HUDEP-2 (cell line): ENCODE results near the gene PIP5K1C.
A peak's percentile ranks its signal among the peaks of the same experiment; 100 is the strongest.
"Not testable (repeated sequence)": the region's sequence is repeated elsewhere in the genome, so short reads cannot be mapped to it uniquely, and the experiment has no call there.

Source experiments
- DNase-seq, 76 experiments: peaks; one replicate each; lab custom pipeline; 2025; ENCODE audit not compliant: unreplicated experiment in 76 of 76; lab: John Stamatoyannopoulos, UW

The PIP5K1C gene

GRCh38 chr19:3603121-3603811 lies 97.0 kb downstream of the PIP5K1C start:
- no peak for DNase-seq

GRCh38 chr19:3601021-3601420 lies 99.2 kb downstream of the PIP5K1C start:
- no peak for DNase-seq

DNA sequence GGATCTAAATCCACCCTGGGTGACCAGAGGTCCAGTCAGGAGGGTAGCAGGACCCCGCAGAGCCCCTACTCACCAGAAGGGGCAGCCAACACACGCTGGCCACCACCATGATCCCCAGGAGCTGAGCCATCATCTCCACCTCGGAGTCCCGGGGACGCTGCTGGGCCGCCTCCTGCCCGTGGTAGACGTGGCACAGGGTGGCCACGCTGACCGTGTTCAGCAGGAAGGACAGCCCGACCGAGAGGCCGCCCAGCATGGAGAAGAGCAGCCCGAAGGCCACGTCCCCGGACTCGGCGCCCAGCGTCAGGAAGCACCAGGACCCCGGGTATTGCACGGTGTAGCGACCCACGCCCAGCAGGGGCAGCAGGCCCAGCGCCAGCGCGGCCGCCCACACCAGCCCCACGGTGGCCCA lies 100.5 kb downstream of the PIP5K1C start:
- DNase-seq = no peak

DNA sequence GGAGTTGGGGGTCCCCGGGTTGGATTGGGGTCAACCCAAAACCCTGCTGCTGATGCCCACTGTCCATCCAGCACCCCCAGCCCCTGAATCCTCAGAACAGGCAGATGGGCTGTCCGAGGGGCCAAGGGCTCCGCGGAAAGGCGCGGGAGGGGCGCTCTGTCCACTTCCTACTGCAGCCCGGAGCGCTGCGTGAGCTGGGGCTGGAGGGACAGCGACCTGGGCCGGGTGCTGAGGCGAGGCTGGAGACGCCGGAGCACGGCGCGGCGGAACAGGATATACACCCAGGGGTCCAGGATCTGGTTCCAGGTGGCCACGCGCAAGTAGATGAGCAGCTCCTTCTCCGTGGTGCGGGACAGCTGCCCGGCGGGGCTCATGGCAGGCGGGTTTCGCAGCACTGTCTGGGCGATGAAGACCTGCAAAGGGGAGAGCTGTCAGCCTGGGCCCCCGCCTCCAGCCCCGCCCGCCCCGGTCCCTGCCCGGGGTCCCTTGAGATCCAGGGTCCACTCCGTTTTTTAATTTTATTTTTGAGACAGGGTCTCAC lies 104.7 kb downstream of the PIP5K1C start:
- DNase-seq = no peak

DNA sequence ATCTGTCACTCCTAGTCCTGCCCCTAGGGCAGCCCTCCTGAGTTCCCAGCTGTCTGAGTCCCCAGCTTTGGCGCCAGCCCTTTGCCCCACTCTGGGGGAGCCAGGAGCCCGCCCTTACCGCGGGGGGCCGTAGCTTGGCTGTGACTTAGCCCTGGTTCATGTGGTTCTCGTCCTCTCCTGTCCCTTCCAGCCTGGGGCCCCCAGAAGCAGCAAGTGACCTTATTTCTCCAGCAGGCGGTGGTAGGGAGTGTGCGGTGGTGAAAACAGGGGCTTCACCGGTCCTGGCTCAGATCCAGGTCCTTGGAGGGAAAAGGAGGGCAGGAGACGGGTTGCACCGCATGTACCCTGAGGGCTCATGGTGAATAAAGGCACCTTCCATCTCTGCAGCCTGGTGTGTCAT lies 107.1 kb downstream of the PIP5K1C start:
- no peak for DNase-seq

- no peak for DNase-seq
Measured at GRCh38 chr19:3591876-3592613, 108.2 kb downstream of the PIP5K1C start.

DNA sequence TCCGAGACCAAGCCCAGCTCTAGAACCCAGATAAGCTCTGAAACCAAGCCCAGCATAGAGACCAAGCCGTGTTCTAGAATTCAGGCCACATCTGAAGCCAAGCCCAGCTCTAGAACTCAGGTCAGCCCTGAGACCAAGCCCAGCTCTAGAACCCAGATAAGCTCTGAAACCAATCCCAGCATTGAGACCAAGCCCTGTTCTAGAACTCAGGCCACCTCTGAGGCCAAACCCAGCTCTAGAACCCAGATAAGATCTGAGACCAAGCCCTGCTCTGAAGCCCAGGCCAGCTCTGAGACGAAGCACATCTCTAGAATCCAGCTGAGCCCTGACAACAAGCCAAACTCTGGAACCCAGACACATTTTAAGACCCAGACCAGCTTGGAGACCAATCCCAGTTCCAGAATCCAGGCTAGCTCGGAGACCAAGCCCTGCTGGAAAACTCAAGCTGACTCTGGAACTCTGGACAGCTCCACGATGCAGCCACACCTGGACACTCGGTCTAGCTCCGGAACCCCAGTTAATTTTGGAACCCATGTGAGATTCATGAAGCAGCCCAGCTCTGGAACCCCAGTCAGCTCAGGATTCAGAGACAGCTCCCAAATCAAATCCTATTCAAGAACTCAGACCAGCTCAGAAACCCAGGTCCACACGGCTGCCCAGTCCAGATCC lies 109.1 kb downstream of the PIP5K1C start:
- no peak for DNase-seq

- DNase-seq = no peak
Measured at GRCh38 chr19:3589949-3590348, 110.3 kb downstream of the PIP5K1C start.

DNA sequence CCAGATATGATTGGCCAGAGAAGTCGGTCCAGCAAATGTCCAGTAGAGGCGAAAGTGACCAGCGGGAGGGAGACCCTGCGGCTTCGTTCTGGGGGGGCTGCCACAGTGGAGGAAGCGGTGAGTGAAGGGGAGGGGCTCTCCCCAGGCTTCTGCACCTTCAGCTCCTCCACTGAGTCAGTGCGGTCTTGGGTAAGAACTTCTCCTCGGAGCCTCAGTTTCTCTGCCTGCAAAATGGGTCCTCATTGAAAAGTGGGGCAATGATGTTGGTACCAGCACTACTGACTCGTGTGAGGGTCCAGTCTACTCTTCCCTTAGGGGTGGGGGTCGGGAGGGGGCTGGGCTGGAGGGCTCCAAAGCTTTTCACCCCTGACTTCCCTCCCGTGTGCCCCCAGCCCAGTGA lies 110.8 kb downstream of the PIP5K1C start:
- DNase-seq = no peak

GRCh38 chr19:3586707-3587346 lies 113.4 kb downstream of the PIP5K1C start:
- DNase-seq = no peak

DNA sequence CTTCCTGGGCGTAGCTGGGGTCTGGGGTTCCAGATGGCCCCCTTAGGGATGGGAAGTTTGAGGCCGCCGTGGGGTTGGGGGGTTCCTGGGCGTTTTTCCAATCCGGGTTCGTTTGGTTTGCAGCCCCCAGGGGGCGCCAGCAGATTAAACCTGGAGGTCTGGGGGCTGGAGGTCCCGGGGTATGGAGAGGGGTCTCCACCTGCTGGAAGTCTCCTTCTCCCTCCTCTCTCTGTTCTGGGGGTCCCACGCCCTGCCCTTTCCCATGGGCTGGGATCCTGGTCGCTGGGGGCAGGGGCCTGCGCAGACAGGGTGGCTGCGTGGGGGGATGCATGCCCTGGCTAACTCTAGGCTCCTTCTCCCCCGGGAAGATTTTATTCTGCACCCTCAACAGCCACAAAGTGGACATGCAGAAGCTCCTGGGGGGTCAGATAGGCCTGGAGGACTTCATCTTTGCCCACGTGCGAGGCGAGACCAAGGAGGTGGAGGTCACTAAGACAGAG lies 114.1 kb downstream of the PIP5K1C start:
- peak in 2 of 76 experiments; percentile 16 for DNase-seq

- no peak for DNase-seq
Measured at GRCh38 chr19:3585301-3586126, 114.8 kb downstream of the PIP5K1C start, which contains the start of gene GIPC3. GIPC3 (plus strand) TSS chr19:3585478; CDS start chr19:3585598, 120 bp downstream.

DNA sequence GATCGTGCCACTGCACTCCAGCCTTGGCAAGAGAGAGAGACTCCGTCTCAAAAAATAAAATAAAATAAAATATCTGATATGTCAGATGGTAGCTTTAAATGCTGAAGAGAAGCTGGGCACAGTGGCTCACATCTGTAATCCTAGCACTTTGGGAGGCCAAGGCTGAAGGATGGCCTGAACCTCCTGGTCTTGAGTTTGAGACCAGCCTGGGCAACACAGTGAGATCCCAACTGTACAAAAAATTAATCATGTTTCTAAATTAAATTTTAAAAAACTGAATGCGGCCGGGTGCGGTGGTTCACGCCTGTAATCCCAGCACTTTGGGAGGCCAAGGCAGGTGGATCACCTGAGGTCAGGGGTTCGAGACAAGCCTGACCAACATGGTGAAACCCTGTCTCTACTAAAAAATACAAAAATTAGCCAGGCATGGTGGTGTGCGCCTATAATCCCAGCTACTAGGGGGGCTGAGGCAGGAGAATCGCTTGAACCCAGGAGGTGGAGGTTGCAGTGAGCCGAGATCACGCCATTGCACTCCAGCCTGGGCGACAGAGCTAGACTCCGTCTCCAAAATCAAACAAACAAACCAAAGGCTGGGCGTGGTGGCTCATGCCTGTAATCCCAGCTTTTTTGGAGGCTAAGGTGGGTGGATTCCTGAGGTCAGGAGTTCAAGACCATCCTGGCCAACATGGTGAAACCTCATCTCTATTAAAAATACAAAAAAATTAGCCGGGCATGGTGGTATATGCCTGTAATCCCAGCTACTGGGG lies 116.0 kb downstream of the PIP5K1C start:
- DNase-seq = not testable (repeated sequence)

- not testable (repeated sequence) for DNase-seq
Measured at GRCh38 chr19:3581792-3582191, 118.5 kb downstream of the PIP5K1C start.
